GM18511 (cell line): ENCODE data around the gene OR10G4.
"Not testable (repeated sequence)": the region's sequence is repeated elsewhere in the genome, so short reads cannot be mapped to it uniquely, and the experiment has no call there.

ENCODE experiments used
- ATAC-seq: cut with Tn5 transposase; IDR thresholded peaks from one replicate; pipeline ENCODE4 v1.9.1; 2021; ENCODE audit warnings: mild to moderate bottlenecking, moderate library complexity; ENCODE audit not compliant: unreplicated experiment

OR10G4 gene, protein sequence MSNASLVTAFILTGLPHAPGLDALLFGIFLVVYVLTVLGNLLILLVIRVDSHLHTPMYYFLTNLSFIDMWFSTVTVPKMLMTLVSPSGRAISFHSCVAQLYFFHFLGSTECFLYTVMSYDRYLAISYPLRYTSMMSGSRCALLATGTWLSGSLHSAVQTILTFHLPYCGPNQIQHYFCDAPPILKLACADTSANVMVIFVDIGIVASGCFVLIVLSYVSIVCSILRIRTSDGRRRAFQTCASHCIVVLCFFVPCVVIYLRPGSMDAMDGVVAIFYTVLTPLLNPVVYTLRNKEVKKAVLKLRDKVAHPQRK

DNA sequence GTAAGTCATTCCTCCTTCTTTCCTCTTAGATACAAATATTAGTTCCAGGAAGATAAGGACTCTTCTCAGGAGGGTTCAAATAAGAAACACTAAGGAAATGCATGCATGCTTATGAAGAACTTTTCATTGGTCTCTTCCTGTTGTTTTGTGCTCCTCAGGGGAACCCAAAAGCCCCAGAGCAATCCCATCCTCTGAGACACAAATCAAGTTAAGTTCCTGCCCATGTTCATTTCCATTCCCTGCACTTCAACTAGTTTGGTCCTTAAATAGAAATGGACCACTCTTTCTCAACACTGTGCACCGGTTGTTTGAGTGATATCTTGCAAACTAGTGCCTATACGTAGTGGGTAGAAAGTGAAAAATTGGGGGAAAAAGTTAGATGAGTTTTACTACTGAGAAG is at the start of gene OR10G4:
TSS of gene OR10G4 (plus strand) at position 301 of the 400 bp plus-strand sequence. CDS start 2,578 bp downstream, outside the sequence.
- ATAC-seq = no peak

DNA sequence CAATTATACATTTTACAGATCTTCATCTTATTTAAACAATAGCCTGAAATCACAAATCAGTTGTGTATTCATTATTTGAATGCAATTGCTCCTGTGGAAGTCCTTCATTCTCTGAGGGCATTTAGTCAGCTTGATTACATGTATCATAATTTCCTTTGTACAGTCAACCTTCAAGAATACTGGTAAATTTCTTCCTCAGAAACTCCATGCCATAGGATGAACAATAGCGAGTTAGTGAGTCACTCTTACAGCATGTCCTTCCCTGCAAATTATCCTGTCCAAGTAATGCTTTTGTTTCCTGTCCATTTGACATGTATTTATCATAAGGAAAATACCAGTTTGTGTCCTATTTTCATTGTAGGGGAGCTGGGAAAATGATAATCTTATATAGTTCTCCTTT is 39.0 kb upstream of the OR10G4 start:
- ATAC-seq = no peak

DNA sequence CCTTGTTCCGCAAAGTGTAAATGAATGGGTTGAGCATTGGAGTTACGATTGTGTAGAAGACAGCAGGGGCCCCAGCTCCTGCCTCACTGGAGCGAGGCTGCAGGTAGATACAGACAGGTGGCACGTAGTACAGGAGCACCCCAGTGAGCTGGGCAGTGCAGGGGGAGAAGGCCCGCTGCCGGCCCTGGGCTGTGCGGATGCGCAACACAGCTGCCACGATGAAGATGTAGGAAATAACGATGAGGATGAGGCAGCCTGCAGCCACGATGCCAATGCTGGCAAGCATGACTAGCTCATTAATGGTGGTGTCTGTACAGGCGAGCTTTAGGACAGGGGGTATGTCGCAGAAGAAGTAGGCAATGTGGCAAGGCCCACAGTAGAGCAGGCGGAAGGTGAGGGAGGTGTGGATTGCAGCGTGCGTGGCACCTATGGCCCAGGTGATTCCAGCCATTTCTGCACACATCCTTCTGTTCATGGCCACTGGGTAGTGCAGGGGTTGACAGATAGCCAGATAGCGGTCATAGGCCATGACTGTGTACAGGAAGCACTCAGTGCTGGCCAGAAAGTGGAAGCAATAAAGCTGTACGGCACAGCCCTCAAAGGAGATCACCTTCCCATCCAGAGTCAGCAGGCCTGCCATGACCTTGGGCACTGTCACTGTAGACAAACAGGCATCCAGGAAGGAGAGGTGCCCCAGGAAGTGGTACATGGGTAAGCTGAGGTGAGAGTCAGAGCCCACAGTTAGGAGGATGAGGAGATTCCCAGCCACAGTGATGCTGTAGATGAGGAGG is 35.8 kb upstream of the OR10G4 start:
- ATAC-seq = no peak

DNA sequence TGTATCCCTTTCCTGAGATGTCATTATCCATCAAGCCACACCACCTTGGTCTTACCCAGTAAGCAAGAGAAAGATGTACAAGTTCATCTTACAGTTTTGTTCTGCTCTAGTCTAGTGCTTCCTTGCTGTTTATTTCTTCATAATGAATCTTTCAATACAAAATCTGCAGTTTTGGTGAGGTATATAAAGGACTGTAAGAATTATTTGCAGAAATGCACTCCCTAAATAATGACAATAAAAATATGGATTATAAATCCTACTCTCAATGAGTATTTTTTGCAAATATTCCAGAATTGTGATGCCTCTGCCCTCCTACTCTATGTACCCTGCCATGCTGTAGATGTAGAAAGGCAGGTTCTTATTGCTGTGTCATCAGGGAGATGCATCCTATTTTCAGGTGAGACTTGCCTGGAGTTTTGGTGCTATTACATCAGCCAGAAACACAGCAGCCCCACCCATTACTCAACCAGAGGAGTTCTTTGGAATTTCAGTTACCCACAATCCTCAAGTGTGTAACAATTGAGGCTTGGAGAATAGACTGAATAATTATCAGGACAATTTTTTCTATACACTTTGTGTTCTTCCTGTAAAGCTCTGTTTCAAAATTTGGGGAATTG is 35.0 kb upstream of the OR10G4 start, which contains the start of gene OR10S1:
TSS of gene OR10S1 (minus strand) at position 51 of the 617 bp plus-strand sequence. CDS start 117 bp downstream, outside the sequence.
- ATAC-seq = no peak

DNA sequence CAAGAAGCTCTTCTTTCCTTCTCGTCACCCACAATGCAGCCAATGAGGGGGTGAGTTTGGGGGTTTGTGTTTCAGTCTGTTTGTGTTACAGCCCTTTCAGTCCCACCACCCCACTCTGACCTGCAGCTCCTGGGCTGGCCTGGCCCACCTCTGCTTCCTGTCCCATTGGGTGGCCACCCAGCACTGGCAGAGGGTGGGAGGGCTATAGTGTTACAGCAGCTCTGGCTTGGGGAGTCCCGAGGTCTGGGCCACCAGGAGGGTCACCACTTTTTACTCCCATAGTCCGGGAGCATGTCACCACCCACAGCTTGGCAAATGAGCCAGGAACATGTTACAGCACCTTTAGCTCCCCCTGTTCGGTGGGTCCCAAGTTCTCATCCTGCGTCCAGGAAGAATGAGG is 33.5 kb upstream of the OR10G4 start:
- no peak for ATAC-seq

DNA sequence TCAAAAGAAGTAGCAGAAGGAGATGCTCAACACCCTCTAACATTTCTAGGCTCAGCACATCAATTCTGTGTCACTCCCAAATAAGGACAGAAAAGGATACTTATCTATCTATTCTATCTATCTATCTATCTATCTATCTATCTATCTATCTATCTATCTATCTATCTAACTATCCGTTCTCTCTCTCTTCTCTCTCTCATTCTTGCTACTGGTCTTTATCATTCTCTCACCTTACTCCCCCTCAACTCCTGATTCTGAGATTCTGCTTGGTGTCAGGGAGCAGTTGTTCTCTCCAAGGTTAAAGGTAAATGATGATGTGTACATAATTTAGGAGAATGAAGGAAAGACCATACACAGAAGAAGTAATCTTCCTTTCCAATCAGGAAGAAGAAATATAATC is 17.7 kb upstream of the OR10G4 start, which contains the start of gene OR10G6:
TSS of gene OR10G6 (minus strand) at position 43 of the 400 bp plus-strand sequence. CDS start at position 43, 0 bp downstream.
- no peak for ATAC-seq

DNA sequence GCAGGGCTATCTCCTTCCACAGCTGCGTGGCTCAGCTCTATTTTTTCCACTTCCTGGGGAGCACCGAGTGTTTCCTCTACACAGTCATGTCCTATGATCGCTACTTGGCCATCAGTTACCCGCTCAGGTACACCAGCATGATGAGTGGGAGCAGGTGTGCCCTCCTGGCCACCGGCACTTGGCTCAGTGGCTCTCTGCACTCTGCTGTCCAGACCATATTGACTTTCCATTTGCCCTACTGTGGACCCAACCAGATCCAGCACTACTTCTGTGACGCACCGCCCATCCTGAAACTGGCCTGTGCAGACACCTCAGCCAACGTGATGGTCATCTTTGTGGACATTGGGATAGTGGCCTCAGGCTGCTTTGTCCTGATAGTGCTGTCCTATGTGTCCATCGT is 3.0 kb downstream of the OR10G4 start:
- ATAC-seq = not testable (repeated sequence)

DNA sequence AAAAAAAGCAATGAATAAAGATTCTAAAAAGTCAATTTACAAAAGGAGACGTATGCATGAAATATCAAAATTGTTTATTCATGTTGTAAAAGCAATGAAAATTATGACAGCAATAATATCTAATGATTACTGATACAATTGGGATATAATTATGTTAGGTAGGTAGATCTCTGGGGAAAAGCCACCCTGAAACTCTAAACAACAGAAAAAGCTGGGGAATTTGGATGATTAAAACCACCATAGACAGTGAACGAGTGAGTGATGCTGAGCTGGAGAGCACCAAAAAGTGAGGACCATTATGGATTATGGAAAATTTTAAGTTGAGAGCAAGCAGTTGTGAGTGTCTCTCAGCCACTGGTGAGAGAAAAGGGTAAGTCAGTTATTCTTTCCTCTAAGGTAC is 13.7 kb downstream of the OR10G4 start, which contains the start of gene OR10G8:
TSS of gene OR10G8 (plus strand) at position 301 of the 400 bp plus-strand sequence. CDS start 2,825 bp downstream, outside the sequence.
- no peak for ATAC-seq

DNA sequence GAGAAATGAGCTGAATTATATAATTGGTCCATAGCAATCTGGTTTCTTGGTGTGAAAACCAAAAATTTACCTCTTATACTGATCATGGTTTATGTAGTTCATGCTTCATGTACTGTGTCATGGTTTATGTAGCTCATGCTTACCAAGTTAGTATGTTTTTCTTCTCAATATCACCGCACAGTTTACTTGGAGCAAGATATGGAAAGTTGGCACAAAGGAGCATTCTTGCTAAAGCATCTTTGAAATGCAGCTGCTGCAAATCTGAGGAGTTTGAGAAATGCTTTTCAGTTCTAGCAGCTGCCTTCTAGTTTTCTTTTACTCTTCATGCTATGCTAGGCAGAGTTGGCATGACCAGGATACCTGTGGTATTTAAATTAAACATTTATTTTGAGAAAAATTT is 23.9 kb downstream of the OR10G4 start:
- ATAC-seq = no peak

DNA sequence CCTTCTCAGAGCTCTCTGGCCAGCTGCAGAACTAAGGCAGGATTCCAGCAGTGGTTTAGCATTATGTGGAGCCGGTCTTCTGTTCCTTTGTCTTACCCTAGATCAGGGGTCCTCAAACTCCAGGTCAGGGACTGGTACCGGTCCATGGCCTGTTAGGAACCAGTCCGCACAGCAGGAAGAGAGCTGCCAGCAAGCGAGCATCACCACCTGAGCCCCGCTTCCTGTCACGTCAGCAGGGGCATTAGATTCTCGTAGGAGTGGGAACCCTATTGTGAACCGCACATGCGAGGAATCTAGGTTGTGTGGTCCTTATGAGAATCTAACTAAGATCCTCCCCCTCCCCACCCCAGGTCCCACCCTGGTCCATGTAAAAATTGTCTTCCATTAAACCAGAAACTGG is 26.8 kb downstream of the OR10G4 start:
- ATAC-seq = no peak

DNA sequence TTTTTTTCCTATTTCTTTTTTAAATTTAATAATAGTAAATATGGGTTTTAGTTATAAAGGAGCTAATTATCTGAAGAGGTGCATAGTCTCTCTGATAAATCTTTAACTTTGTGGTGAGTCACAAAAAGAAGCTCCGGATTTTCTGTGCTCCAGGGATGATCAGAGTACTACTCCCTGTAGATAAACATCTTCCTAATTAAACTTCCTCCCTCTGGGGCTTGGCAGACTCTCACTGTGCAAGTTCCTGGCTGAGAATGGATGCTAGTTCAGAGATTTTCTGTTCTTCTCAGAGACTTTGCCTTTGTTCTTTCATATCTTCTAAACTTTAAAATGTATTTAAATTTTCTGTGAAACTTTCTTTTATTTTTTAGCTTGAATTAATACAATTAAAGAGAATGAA is 28.5 kb downstream of the OR10G4 start, which contains the start of gene OR10G7:
TSS of gene OR10G7 (minus strand) at position 72 of the 400 bp plus-strand sequence. CDS start 2,324 bp downstream, outside the sequence.
- no peak for ATAC-seq

DNA sequence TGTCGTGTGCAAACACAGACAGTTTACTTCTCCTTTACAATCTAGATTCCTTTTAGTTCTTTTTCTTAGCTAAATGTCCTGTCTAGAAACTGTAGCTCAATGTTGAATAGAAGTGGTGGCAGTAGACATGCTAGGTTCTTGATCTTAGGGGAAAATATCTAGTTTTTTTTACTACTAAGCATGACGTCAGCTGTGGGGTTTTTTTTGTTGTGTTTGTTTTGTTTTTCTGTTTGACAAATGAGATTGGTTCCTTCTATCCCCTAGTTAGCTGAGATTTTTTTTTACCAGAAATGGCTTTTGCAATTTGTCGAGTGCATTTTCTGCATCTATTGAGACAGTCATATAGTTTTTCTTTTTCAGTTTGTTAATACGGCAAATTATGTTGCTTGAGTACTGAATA is 30.6 kb downstream of the OR10G4 start:
- no peak for ATAC-seq

DNA sequence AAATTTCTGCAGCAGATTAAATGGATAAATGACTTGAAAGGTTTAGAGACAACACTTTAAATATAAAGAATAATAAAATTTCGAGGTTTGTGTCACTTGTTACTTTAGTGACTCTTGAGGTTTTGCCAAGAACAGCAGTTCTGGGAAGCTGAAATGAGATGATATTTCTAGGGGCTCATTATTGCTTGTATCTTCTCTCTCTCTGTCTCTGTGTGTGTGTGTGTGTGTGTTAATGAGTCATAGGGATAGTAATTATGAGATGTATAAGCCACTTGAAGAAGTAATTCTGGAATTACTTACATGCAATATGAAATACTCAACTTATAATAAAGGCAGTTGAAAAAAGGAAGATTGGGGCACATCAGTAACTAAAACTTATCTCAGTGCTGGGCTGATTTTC is 38.0 kb downstream of the OR10G4 start:
- no peak for ATAC-seq

DNA sequence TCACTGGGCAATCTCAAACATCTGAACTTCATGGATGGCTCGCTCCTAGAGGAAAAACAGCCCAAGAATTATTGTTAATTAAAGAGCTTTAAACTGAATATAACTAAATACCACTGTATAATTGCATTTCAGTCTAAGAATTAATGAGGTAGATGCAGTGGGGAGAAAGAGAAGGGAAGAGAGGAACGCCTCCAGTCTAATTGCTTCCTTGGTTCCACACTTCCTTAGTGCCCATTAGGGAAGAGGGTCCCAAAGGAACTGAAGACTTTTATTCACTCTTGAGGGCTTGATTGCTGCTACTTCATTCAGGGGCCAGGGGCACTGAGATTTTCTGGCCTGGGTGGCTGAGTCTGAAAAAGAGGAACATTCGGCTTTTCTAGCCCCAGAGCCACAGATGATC is 40.2 kb downstream of the OR10G4 start:
- no peak for ATAC-seq
